HCT116 (cell line): ENCODE data around the gene FGF1. TPM values are rescaled to one million over a fixed set of nuclear protein-coding genes. Genes with fewer than 3 reads are reported as not detected.

ENCODE experiments used
- ATAC-seq: fragments of 200-7000 bp; cut with Tn5 transposase; 2 replicates; pipeline ENCODE4 v1.9.1; 2020; ENCODE audit warnings: mild to moderate bottlenecking, moderate library complexity
- BruUV-seq: library from RNA; stranded (reverse); fragments of 400-500 nt; replicated peaks from 2 replicates; lab custom pipeline; 2021; lab: Mats Ljungman, UMichigan
- CTCF ChIA-PET: fragments of 300-600 bp; sonication (Branson Sonifier 250); formaldehyde crosslinking; loops from one replicate; lab custom pipeline; 2021; ENCODE audit warnings: antibody characterized with exemption; lab: Charles Lee
- POLR2A ChIA-PET: fragments of 300-600, 350-600 bp; sonication (Branson Sonifier 250); formaldehyde crosslinking; loops from one replicate; lab custom pipeline; 2021; ENCODE audit warnings: antibody characterized with exemption; lab: Charles Lee
- RAD21 ChIA-PET, 2 experiments: fragments of 300-600 bp; sonication (Branson Sonifier 250); formaldehyde crosslinking; loops; one replicate each; lab custom pipeline; 2023; ENCODE audit warnings: low total read pairs in 2 of 2; ENCODE audit not compliant: uncharacterized antibody in 2 of 2, unreplicated experiment in 2 of 2, low non-redundant PET in 1 of 2; lab: Charles Lee
- DNase-seq: peaks from one replicate; pipeline ENCODE4 v3.0.0-alpha.2; 2010; ENCODE audit warnings: low read depth, low spot score
- H2AFZ ChIP-seq: fragments of 200-600 bp; shearing (Covaris generic), sonication (generic); 2 replicates; pipeline ENCODE4 v1.6.1; 2017; ENCODE audit warnings: low read depth, mixed run types, mixed read lengths, antibody characterized with exemption, low read length; ENCODE audit not compliant: poor library complexity, severe bottlenecking
- H3K27ac ChIP-seq: 2 replicates; pipeline ENCODE4 v1.5.1; 2012; ENCODE audit warnings: low read depth, low read length
- H3K27me3 ChIP-seq: fragments of 200-600 bp; sonication (generic); 2 replicates; pipeline ENCODE4 v1.6.1; 2016; ENCODE audit warnings: mixed run types, low read length, mixed read lengths; ENCODE audit not compliant: insufficient read depth
- H3K36me3 ChIP-seq, 2 experiments: fragments of 200-500 bp in 1 of 2; fragments of 200-600 bp in 1 of 2; sonication (Bioruptor generic) in 1 of 2; sonication (generic) in 1 of 2; 2 replicates each; pipeline versions ENCODE4 v1.5.1 to v1.6.1; 2014 to 2016; ENCODE audit warnings: low read length in 2 of 2, inconsistent platforms in 1 of 2, mixed read lengths in 1 of 2, mixed run types in 1 of 2; ENCODE audit not compliant: insufficient read depth in 2 of 2, control insufficient read depth in 1 of 2
- H3K4me1 ChIP-seq, 2 experiments: fragments of 200-600 bp in 1 of 2; sonication (generic) in 1 of 2; 2 replicates each; pipeline versions ENCODE4 v1.5.1 to v1.6.1; 2012 to 2017; ENCODE audit warnings: low read length in 2 of 2, inconsistent platforms in 1 of 2, mild to moderate bottlenecking in 1 of 2, mixed read lengths in 1 of 2, mixed run types in 1 of 2, moderate library complexity in 1 of 2; ENCODE audit not compliant: insufficient read depth in 2 of 2, control insufficient read depth in 1 of 2
- H3K4me2 ChIP-seq: fragments of 200-600 bp; sonication (generic); 2 replicates; pipeline ENCODE4 v1.6.1; 2017; ENCODE audit warnings: mixed run types, low read length, mixed read lengths
- H3K4me3 ChIP-seq, 2 experiments: fragments of 200-600 bp in 1 of 2; sonication (generic) in 1 of 2; replicated peaks in 1 of 2; 2 replicates each; pipeline ENCODE4 v1.5.1; 2011 to 2016; ENCODE audit warnings: low read length in 2 of 2, control low read depth in 1 of 2, low read depth in 1 of 2, mild to moderate bottlenecking in 1 of 2, mixed read lengths in 1 of 2, mixed run types in 1 of 2
- H3K79me2 ChIP-seq: fragments of 200-600 bp; sonication (generic); 2 replicates; pipeline ENCODE4 v1.6.1; 2017; ENCODE audit warnings: mild to moderate bottlenecking, mixed run types, low read length, moderate library complexity, mixed read lengths; ENCODE audit not compliant: insufficient read depth
- H3K9ac ChIP-seq: fragments of 200-600 bp; sonication (generic); 2 replicates; pipeline ENCODE4 v1.6.1; 2016; ENCODE audit warnings: low read length, mixed read lengths
- H3K9me2 ChIP-seq: fragments of 200-600 bp; sonication (generic), shearing (Covaris generic); 2 replicates; pipeline ENCODE4 v1.6.1; 2017; ENCODE audit warnings: mixed run types, mild to moderate bottlenecking, moderate library complexity; ENCODE audit not compliant: insufficient read depth
- H3K9me3 ChIP-seq, 2 experiments: fragments of 200-500 bp in 1 of 2; fragments of 200-600 bp in 1 of 2; sonication (Bioruptor generic) in 1 of 2; sonication (generic) in 1 of 2; 2 replicates each; pipeline ENCODE4 v1.6.1; 2014 to 2017; ENCODE audit warnings: low read length in 2 of 2, mixed read lengths in 2 of 2, inconsistent platforms in 1 of 2, low read depth in 1 of 2, mild to moderate bottlenecking in 1 of 2, mixed run types in 1 of 2, moderate library complexity in 1 of 2; ENCODE audit not compliant: control insufficient read depth in 1 of 2, insufficient read depth in 1 of 2
- H4K20me1 ChIP-seq: fragments of 200-600 bp; sonication (generic), shearing (Covaris generic); 2 replicates; pipeline ENCODE4 v1.6.1; 2017; ENCODE audit warnings: mixed run types, mild to moderate bottlenecking, moderate library complexity; ENCODE audit not compliant: insufficient read depth
- ATF3 ChIP-seq: IDR thresholded peaks from 2 replicates; pipeline ENCODE4 v1.6.1; 2012
- CBX3 ChIP-seq: IDR thresholded peaks from 2 replicates; pipeline ENCODE4 v1.6.1; 2012; ENCODE audit warnings: low read depth
- CEBPB ChIP-seq: IDR thresholded peaks from 2 replicates; pipeline ENCODE4 v1.6.1; 2012; ENCODE audit warnings: low read depth
- CTCF ChIP-seq, 3 experiments: fragments of 200-600 bp in 1 of 3; sonication (generic) in 1 of 3; IDR thresholded peaks in 2 of 3; conservative IDR thresholded peaks in 1 of 3; 2 replicates each; pipeline ENCODE4 v1.5.1; 2012 to 2017; ENCODE audit warnings: low read depth in 2 of 3, low read length in 2 of 3, antibody characterized with exemption in 1 of 3, borderline replicate concordance in 1 of 3, control low read depth in 1 of 3, mild to moderate bottlenecking in 1 of 3, mixed read lengths in 1 of 3, mixed run types in 1 of 3, moderate library complexity in 1 of 3; ENCODE audit not compliant: insufficient read depth in 1 of 3
- EGR1 ChIP-seq: IDR thresholded peaks from 2 replicates; pipeline ENCODE4 v1.6.1; 2012; ENCODE audit warnings: low read depth
- EZH2 ChIP-seq: fragments of 200-600 bp; sonication (generic); IDR thresholded peaks from 2 replicates; pipeline ENCODE4 v1.6.1; 2017; ENCODE audit warnings: antibody characterized with exemption, mixed run types
- EZH2phosphoT487 ChIP-seq: fragments of 200-600 bp; IDR thresholded peaks from 2 replicates; pipeline ENCODE4 v1.6.1; 2018; ENCODE audit warnings: antibody characterized with exemption, borderline replicate concordance
- FOSL1 ChIP-seq: IDR thresholded peaks from 2 replicates; pipeline ENCODE4 v1.6.1; 2012; ENCODE audit warnings: low read depth
- JUND ChIP-seq: IDR thresholded peaks from 2 replicates; pipeline ENCODE4 v1.6.1; 2012
- MAX ChIP-seq: IDR thresholded peaks from 2 replicates; pipeline ENCODE4 v1.6.1; 2012
- POLR2A ChIP-seq: IDR thresholded peaks from 2 replicates; pipeline ENCODE4 v1.7.0; 2011; ENCODE audit warnings: borderline replicate concordance; ENCODE audit not compliant: insufficient read depth, insufficient read length; ENCODE audit errors: extremely low read depth
- POLR2AphosphoS5 ChIP-seq: IDR thresholded peaks from 2 replicates; pipeline ENCODE4 v1.6.1; 2011; ENCODE audit warnings: mild to moderate bottlenecking, low read depth, low read length, moderate library complexity
- RAD21 ChIP-seq: IDR thresholded peaks from 2 replicates; pipeline ENCODE4 v1.6.1; 2012; ENCODE audit warnings: low read depth, mild to moderate bottlenecking
- REST ChIP-seq: IDR thresholded peaks from 2 replicates; pipeline ENCODE4 v1.6.1; 2012; ENCODE audit warnings: low read depth
- SIN3A ChIP-seq: IDR thresholded peaks from 2 replicates; pipeline ENCODE4 v1.6.1; 2012; ENCODE audit warnings: low read depth
- SP1 ChIP-seq: IDR thresholded peaks from 2 replicates; pipeline ENCODE4 v1.6.1; 2012; ENCODE audit warnings: low read depth
- SRF ChIP-seq: IDR thresholded peaks from 2 replicates; pipeline ENCODE4 v1.6.1; 2012; ENCODE audit warnings: low read depth
- TCF7L2 ChIP-seq: IDR thresholded peaks from 2 replicates; pipeline ENCODE4 v1.7.0; 2011; ENCODE audit warnings: borderline replicate concordance, inconsistent platforms; ENCODE audit not compliant: insufficient read depth, insufficient read length; ENCODE audit errors: extremely low read depth
- YY1 ChIP-seq: IDR thresholded peaks from 2 replicates; pipeline ENCODE4 v1.6.1; 2011; ENCODE audit warnings: low read length, low read depth, moderate library complexity, mild to moderate bottlenecking; ENCODE audit not compliant: insufficient replicate concordance; ENCODE audit errors: extremely low read depth
- ZFX ChIP-seq: fragments of 450-650 bp; IDR thresholded peaks from 2 replicates; pipeline ENCODE4 v1.6.1; 2017
- ZNF274 ChIP-seq: fragments of 200-500 bp; sonication (Bioruptor generic); IDR thresholded peaks from 2 replicates; pipeline ENCODE4 v1.6.1; 2014; ENCODE audit warnings: mild to moderate bottlenecking, low read depth, low read length, inconsistent platforms
- intact Hi-C: fragments of 100-400 bp; cut with micrococcal nuclease; formaldehyde crosslinking; loops from 2 replicates; pipeline ENCODE4 v1.10.0; 2022
- total RNA-seq: library from RNA; stranded (reverse); gene quantifications from one replicate; pipeline ENCODE4 v1.2.1, GENCODE V29; 2021; ENCODE audit not compliant: unreplicated experiment

FGF1 gene
- total RNA-seq, 1 experiment from 2014 or later: not detected

- H4K20me1 ChIP-seq: no peaks in the 10 kb centered on the region
- no peaks in the 10 kb centered on the region for H3K27me3 ChIP-seq
- H3K36me3 ChIP-seq: no peaks in the 10 kb centered on the region
- H3K79me2 ChIP-seq: no peaks in the 10 kb centered on the region
- intact Hi-C loops: loop anchor here (1.0 to 5.0 kb wide), 7 partner anchors 102 to 397 kb away; no protein-coding TSS in a partner anchor
- RAD21 ChIA-PET: interaction anchor here (0.6 to 2.0 kb wide), 6 partner anchors 103 to 397 kb away, joined by 3 to 12 read pairs (median 4); no protein-coding TSS in a partner anchor
- no peak overlapping the region for H2AFZ ChIP-seq
- peaks cover 12 to 42% of the 10 kb centered on the region in 2 experiments for H3K4me1 ChIP-seq
- POLR2A ChIA-PET: interaction anchor here (1.2 to 4.3 kb wide), 5 partner anchors 185 to 221 kb away, joined by 3 to 18 read pairs (median 9); no protein-coding TSS in a partner anchor
- BruUV-seq: no TSS peak
- H3K4me3 ChIP-seq: no peak overlapping the region
- H3K9me2 ChIP-seq: no peaks in the 10 kb centered on the region
- CTCF ChIA-PET: interaction anchor here (0.6 to 2.5 kb wide), 23 partner anchors 8 to 396 kb away, joined by 3 to 20 read pairs (median 4); partner anchors contain the start of gene SPRY4
- ATAC-seq (peak; percentile 99), DNase-seq (peak; percentile 93)
- no peak overlapping the region for H3K9ac ChIP-seq
- no peaks in the 10 kb centered on the region for H3K9me3 ChIP-seq
- no peak overlapping the region for H3K27ac ChIP-seq
- peak overlapping the region; percentile 20; the same call in 1 of the 2 replicates for H3K4me2 ChIP-seq
- peak; percentile 25 for TF ChIP-seq YY1
- peak; percentile 31; the same call in 1 of the 2 replicates for TF ChIP-seq SP1
- no peak for TF ChIP-seq EZH2
- no peak for TF ChIP-seq MAX
- TF ChIP-seq TCF7L2: no peak
- TF ChIP-seq CBX3: peak; percentile 61
- no peak for TF ChIP-seq CEBPB
- TF ChIP-seq EGR1: 0 out of 2 replicates have a peak, but pooled peaks have one; percentile 11
- TF ChIP-seq RAD21: peak; percentile 100
- TF ChIP-seq POLR2A: no peak
- TF ChIP-seq ATF3: no peak
- TF ChIP-seq ZNF274: no peak
- no peak for TF ChIP-seq ZFX
- TF ChIP-seq SIN3A: no peak
- TF ChIP-seq REST: no peak
- no peak; the same call in 1 of the 2 replicates for TF ChIP-seq JUND
- no peak for TF ChIP-seq EZH2phosphoT487
- TF ChIP-seq FOSL1: peak; percentile 52
- TF ChIP-seq POLR2AphosphoS5: peak; percentile 42; the same call in 1 of the 2 replicates
- peak; percentile 85 to 99 (median 93) for TF ChIP-seq CTCF (IDR thresholded peaks at IDR 0.05 in 2 of 3, conservative IDR thresholded peaks at IDR 0.05 in 1 of 3; ENCODE audit: borderline replicate concordance in 1 of 3, insufficient read depth in 1 of 3, low read depth in 2 of 3, low read length in 2 of 3)
- TF ChIP-seq SRF: no peak
Observed at GRCh38 chr5:142548739-142549275, 137.1 kb downstream of the FGF1 start.
